Chondrocyte (in vitro differentiated cells): ENCODE data around the gene TMEM176B. TPM values are rescaled to one million over a fixed set of nuclear protein-coding genes. Genes with fewer than 3 reads are reported as not detected.
"Not testable (repeated sequence)": the region's sequence is repeated elsewhere in the genome, so short reads cannot be mapped to it uniquely, and the experiment has no call there.

Source experiments
- DNase-seq: peaks from one replicate; pipeline ENCODE4 v3.0.0; 2021; ENCODE audit warnings: mixed read lengths, low spot score
- H3K27ac Mint-ChIP-seq: one replicate; pipeline ENCODE4 v1.8.0; 2021; ENCODE audit warnings: mild to moderate bottlenecking, moderate library complexity, mixed read lengths; ENCODE audit not compliant: unreplicated experiment
- H3K27me3 Mint-ChIP-seq: 2 replicates; pipeline ENCODE4 v1.8.0; 2021; ENCODE audit warnings: low read depth, mixed read lengths
- H3K36me3 Mint-ChIP-seq: 2 replicates; pipeline ENCODE4 v1.8.0; 2021; ENCODE audit warnings: low read depth, mixed read lengths
- H3K4me1 Mint-ChIP-seq: 2 replicates; pipeline ENCODE4 v1.8.0; 2021; ENCODE audit warnings: low read depth, mild to moderate bottlenecking, mixed read lengths
- H3K4me3 Mint-ChIP-seq: one replicate; pipeline ENCODE4 v1.8.0; 2021; ENCODE audit warnings: mild to moderate bottlenecking, moderate library complexity, mixed read lengths; ENCODE audit not compliant: unreplicated experiment
- H3K9me3 Mint-ChIP-seq: 2 replicates; pipeline ENCODE4 v1.8.0; 2021; ENCODE audit warnings: low read depth, mixed read lengths
- total RNA-seq: library from RNA; stranded (reverse); gene quantifications from 3 replicates; pipeline ENCODE4 v1.2.1, GENCODE V29; 2021
- TF ChIP-seq, protein P1 (sequence below): fragments of 200-600 bp; sonication (generic); IDR thresholded peaks from 2 replicates; pipeline ENCODE4 v1.5.0; 2021; ENCODE audit warnings: antibody characterized with exemption, mild to moderate bottlenecking, moderate library complexity

TMEM176B gene
- total RNA-seq, 1 donor from 2014 or later = 0.37 TPM

DNA sequence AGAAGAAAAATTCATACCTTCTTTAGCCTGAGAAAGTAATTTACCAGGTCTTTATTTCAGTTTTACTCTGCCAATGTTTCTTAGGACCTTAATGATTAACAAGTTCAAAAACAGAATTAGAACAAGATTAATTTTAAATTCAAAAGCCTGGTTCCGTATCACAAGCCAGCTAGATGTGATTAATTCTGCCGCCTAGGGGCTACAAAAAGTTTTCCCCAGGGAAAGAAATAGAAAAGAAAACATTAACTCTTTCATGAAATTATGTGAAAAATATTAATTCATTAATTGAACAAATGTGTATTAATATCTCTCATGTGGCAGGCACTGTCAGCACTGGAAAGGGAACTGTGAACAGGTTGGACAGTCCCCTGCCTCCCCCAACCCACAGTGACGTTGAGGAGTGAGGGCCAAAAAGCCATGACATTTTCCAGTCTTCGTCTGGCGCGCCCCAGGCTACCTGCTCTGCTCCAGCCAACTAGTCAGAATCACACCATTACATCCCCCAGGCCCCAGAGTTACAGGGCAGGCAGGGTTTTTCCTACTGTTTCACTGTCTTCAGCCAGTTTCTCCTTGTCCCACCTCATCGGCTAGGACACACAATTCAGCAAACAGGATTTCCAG is 20.5 kb upstream of the TMEM176B start:
- Mint-ChIP-seq H3K27ac (no peak overlapping the region), H3K4me3 (no peak overlapping the region), H3K4me1 (no peaks in the 10 kb centered on the region), H3K27me3 (peaks cover 1% of the 10 kb centered on the region), H3K36me3 (no peaks in the 10 kb centered on the region), H3K9me3 (peaks cover 23% of the 10 kb centered on the region)
- TF ChIP-seq, protein P1, sequence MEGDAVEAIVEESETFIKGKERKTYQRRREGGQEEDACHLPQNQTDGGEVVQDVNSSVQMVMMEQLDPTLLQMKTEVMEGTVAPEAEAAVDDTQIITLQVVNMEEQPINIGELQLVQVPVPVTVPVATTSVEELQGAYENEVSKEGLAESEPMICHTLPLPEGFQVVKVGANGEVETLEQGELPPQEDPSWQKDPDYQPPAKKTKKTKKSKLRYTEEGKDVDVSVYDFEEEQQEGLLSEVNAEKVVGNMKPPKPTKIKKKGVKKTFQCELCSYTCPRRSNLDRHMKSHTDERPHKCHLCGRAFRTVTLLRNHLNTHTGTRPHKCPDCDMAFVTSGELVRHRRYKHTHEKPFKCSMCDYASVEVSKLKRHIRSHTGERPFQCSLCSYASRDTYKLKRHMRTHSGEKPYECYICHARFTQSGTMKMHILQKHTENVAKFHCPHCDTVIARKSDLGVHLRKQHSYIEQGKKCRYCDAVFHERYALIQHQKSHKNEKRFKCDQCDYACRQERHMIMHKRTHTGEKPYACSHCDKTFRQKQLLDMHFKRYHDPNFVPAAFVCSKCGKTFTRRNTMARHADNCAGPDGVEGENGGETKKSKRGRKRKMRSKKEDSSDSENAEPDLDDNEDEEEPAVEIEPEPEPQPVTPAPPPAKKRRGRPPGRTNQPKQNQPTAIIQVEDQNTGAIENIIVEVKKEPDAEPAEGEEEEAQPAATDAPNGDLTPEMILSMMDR = no peak
- DNase-seq = no peak

GRCh38 chr7:150820148-150820547 is 20.0 kb upstream of the TMEM176B start:
- H3K27me3 Mint-ChIP-seq = peaks cover 1% of the 10 kb centered on the region
- TF ChIP-seq, protein P1 = no peak
- peaks cover 25% of the 10 kb centered on the region for H3K9me3 Mint-ChIP-seq
- no peak overlapping the region for H3K27ac Mint-ChIP-seq
- no peaks in the 10 kb centered on the region for H3K4me1 Mint-ChIP-seq
- H3K4me3 Mint-ChIP-seq = no peak overlapping the region
- H3K36me3 Mint-ChIP-seq = no peaks in the 10 kb centered on the region
- no peak for DNase-seq

- Mint-ChIP-seq H3K4me3 (no peak overlapping the region), H3K9me3 (peaks cover 29% of the 10 kb centered on the region), H3K27ac (no peak overlapping the region), H3K36me3 (no peaks in the 10 kb centered on the region), H3K27me3 (peaks cover 1% of the 10 kb centered on the region), H3K4me1 (no peaks in the 10 kb centered on the region)
- no peak for DNase-seq
- TF ChIP-seq, protein P1 = no peak
These were observed 18.8 kb upstream of the TMEM176B start for GRCh38 chr7:150818971-150819370.

- H3K4me3 Mint-ChIP-seq = no peak overlapping the region
These were observed 14.3 kb upstream of the TMEM176B start for GRCh38 chr7:150814328-150815001.

DNA sequence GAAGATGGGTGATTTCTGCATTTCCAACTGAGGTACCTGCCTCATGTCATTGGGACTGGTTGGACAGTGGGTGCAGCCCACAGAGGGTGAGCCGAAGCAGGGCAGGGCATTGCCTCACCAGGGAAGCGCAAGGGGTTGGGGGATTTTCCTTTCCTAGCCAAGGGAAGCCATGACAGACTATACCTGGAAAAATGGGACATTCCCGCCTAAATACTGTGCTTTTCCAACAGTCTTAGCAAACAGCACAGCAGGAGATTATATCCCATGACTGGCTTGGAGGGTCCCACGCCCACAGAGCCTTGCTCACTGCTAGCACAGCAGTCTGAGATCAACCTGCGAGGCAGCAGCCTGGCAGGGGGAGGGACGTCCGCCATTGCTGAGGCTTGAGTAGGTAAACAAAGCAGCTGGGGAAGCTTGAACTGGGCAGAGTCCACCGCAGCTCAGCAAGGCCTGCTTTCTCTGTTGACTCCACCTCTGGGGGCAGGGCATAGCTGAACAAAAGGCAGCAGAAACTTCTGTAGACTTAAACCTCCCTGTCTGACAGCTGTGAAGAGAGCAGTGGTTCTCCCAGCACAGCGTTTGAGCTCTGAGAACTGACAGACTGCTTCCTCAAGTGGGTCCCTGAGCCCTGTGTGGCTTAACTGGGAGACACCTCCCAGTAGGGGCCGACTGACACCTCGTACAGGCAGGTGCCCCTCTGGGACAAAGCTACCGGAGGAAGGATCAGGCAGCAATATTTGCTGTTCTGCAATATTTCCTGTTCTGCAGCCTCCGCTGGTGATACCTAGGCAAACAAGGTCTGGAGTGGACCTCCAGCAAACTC is 7.7 kb upstream of the TMEM176B start:
- Mint-ChIP-seq H3K9me3 (peaks cover 21% of the 10 kb centered on the region), H3K27me3 (peaks cover 11% of the 10 kb centered on the region)
- not testable (repeated sequence) for H3K4me3 Mint-ChIP-seq, H3K27ac Mint-ChIP-seq, H3K4me1 Mint-ChIP-seq, H3K36me3 Mint-ChIP-seq, DNase-seq

More at GRCh38 chr7:150814328-150815001, 14.3 kb upstream of the TMEM176B start:
- TF ChIP-seq, protein P1 = no peak
- Mint-ChIP-seq H3K9me3 (peaks cover 33% of the 10 kb centered on the region), H3K27me3 (peaks cover 7% of the 10 kb centered on the region), H3K4me1 (no peaks in the 10 kb centered on the region), H3K36me3 (no peaks in the 10 kb centered on the region), H3K27ac (no peak overlapping the region)
- DNase-seq = no peak
